HCT116 (cell line): ENCODE results near the gene TMTC2. TPM values are rescaled to one million over a fixed set of nuclear protein-coding genes. Genes with fewer than 3 reads are reported as not detected.

ENCODE experiments used
- ATAC-seq: fragments of 200-7000 bp; cut with Tn5 transposase; 2 replicates; pipeline ENCODE4 v1.9.1; 2020; ENCODE audit warnings: mild to moderate bottlenecking, moderate library complexity
- BruUV-seq: library from RNA; stranded (reverse); fragments of 400-500 nt; replicated peaks from 2 replicates; lab custom pipeline; 2021; lab: Mats Ljungman, UMichigan
- CTCF ChIA-PET: fragments of 300-600 bp; sonication (Branson Sonifier 250); formaldehyde crosslinking; loops from one replicate; lab custom pipeline; 2021; ENCODE audit warnings: antibody characterized with exemption; lab: Charles Lee
- POLR2A ChIA-PET: fragments of 300-600, 350-600 bp; sonication (Branson Sonifier 250); formaldehyde crosslinking; loops from one replicate; lab custom pipeline; 2021; ENCODE audit warnings: antibody characterized with exemption; lab: Charles Lee
- RAD21 ChIA-PET, 2 experiments: fragments of 300-600 bp; sonication (Branson Sonifier 250); formaldehyde crosslinking; loops; one replicate each; lab custom pipeline; 2023; ENCODE audit warnings: low total read pairs in 2 of 2; ENCODE audit not compliant: uncharacterized antibody in 2 of 2, unreplicated experiment in 2 of 2, low non-redundant PET in 1 of 2; lab: Charles Lee
- DNase-seq: peaks from one replicate; pipeline ENCODE4 v3.0.0-alpha.2; 2010; ENCODE audit warnings: low read depth, low spot score
- H2AFZ ChIP-seq: fragments of 200-600 bp; shearing (Covaris generic), sonication (generic); 2 replicates; pipeline ENCODE4 v1.6.1; 2017; ENCODE audit warnings: low read depth, mixed run types, mixed read lengths, antibody characterized with exemption, low read length; ENCODE audit not compliant: poor library complexity, severe bottlenecking
- H3K27ac ChIP-seq: 2 replicates; pipeline ENCODE4 v1.5.1; 2012; ENCODE audit warnings: low read depth, low read length
- H3K27me3 ChIP-seq: fragments of 200-600 bp; sonication (generic); 2 replicates; pipeline ENCODE4 v1.6.1; 2016; ENCODE audit warnings: mixed run types, low read length, mixed read lengths; ENCODE audit not compliant: insufficient read depth
- H3K36me3 ChIP-seq, 2 experiments: fragments of 200-500 bp in 1 of 2; fragments of 200-600 bp in 1 of 2; sonication (Bioruptor generic) in 1 of 2; sonication (generic) in 1 of 2; 2 replicates each; pipeline versions ENCODE4 v1.5.1 to v1.6.1; 2014 to 2016; ENCODE audit warnings: low read length in 2 of 2, inconsistent platforms in 1 of 2, mixed read lengths in 1 of 2, mixed run types in 1 of 2; ENCODE audit not compliant: insufficient read depth in 2 of 2, control insufficient read depth in 1 of 2
- H3K4me1 ChIP-seq, 2 experiments: fragments of 200-600 bp in 1 of 2; sonication (generic) in 1 of 2; 2 replicates each; pipeline versions ENCODE4 v1.5.1 to v1.6.1; 2012 to 2017; ENCODE audit warnings: low read length in 2 of 2, inconsistent platforms in 1 of 2, mild to moderate bottlenecking in 1 of 2, mixed read lengths in 1 of 2, mixed run types in 1 of 2, moderate library complexity in 1 of 2; ENCODE audit not compliant: insufficient read depth in 2 of 2, control insufficient read depth in 1 of 2
- H3K4me2 ChIP-seq: fragments of 200-600 bp; sonication (generic); 2 replicates; pipeline ENCODE4 v1.6.1; 2017; ENCODE audit warnings: mixed run types, low read length, mixed read lengths
- H3K4me3 ChIP-seq, 2 experiments: fragments of 200-600 bp in 1 of 2; sonication (generic) in 1 of 2; replicated peaks in 1 of 2; 2 replicates each; pipeline ENCODE4 v1.5.1; 2011 to 2016; ENCODE audit warnings: low read length in 2 of 2, control low read depth in 1 of 2, low read depth in 1 of 2, mild to moderate bottlenecking in 1 of 2, mixed read lengths in 1 of 2, mixed run types in 1 of 2
- H3K79me2 ChIP-seq: fragments of 200-600 bp; sonication (generic); 2 replicates; pipeline ENCODE4 v1.6.1; 2017; ENCODE audit warnings: mild to moderate bottlenecking, mixed run types, low read length, moderate library complexity, mixed read lengths; ENCODE audit not compliant: insufficient read depth
- H3K9ac ChIP-seq: fragments of 200-600 bp; sonication (generic); 2 replicates; pipeline ENCODE4 v1.6.1; 2016; ENCODE audit warnings: low read length, mixed read lengths
- H3K9me2 ChIP-seq: fragments of 200-600 bp; sonication (generic), shearing (Covaris generic); 2 replicates; pipeline ENCODE4 v1.6.1; 2017; ENCODE audit warnings: mixed run types, mild to moderate bottlenecking, moderate library complexity; ENCODE audit not compliant: insufficient read depth
- H3K9me3 ChIP-seq, 2 experiments: fragments of 200-500 bp in 1 of 2; fragments of 200-600 bp in 1 of 2; sonication (Bioruptor generic) in 1 of 2; sonication (generic) in 1 of 2; 2 replicates each; pipeline ENCODE4 v1.6.1; 2014 to 2017; ENCODE audit warnings: low read length in 2 of 2, mixed read lengths in 2 of 2, inconsistent platforms in 1 of 2, low read depth in 1 of 2, mild to moderate bottlenecking in 1 of 2, mixed run types in 1 of 2, moderate library complexity in 1 of 2; ENCODE audit not compliant: control insufficient read depth in 1 of 2, insufficient read depth in 1 of 2
- H4K20me1 ChIP-seq: fragments of 200-600 bp; sonication (generic), shearing (Covaris generic); 2 replicates; pipeline ENCODE4 v1.6.1; 2017; ENCODE audit warnings: mixed run types, mild to moderate bottlenecking, moderate library complexity; ENCODE audit not compliant: insufficient read depth
- ATF3 ChIP-seq: IDR thresholded peaks from 2 replicates; pipeline ENCODE4 v1.6.1; 2012
- CBX3 ChIP-seq: IDR thresholded peaks from 2 replicates; pipeline ENCODE4 v1.6.1; 2012; ENCODE audit warnings: low read depth
- CEBPB ChIP-seq: IDR thresholded peaks from 2 replicates; pipeline ENCODE4 v1.6.1; 2012; ENCODE audit warnings: low read depth
- CTCF ChIP-seq, 3 experiments: fragments of 200-600 bp in 1 of 3; sonication (generic) in 1 of 3; IDR thresholded peaks in 2 of 3; conservative IDR thresholded peaks in 1 of 3; 2 replicates each; pipeline ENCODE4 v1.5.1; 2012 to 2017; ENCODE audit warnings: low read depth in 2 of 3, low read length in 2 of 3, antibody characterized with exemption in 1 of 3, borderline replicate concordance in 1 of 3, control low read depth in 1 of 3, mild to moderate bottlenecking in 1 of 3, mixed read lengths in 1 of 3, mixed run types in 1 of 3, moderate library complexity in 1 of 3; ENCODE audit not compliant: insufficient read depth in 1 of 3
- EGR1 ChIP-seq: IDR thresholded peaks from 2 replicates; pipeline ENCODE4 v1.6.1; 2012; ENCODE audit warnings: low read depth
- ELF1 ChIP-seq: IDR thresholded peaks from 2 replicates; pipeline ENCODE4 v1.6.1; 2012; ENCODE audit warnings: low read depth, borderline replicate concordance
- EZH2 ChIP-seq: fragments of 200-600 bp; sonication (generic); IDR thresholded peaks from 2 replicates; pipeline ENCODE4 v1.6.1; 2017; ENCODE audit warnings: antibody characterized with exemption, mixed run types
- FOSL1 ChIP-seq: IDR thresholded peaks from 2 replicates; pipeline ENCODE4 v1.6.1; 2012; ENCODE audit warnings: low read depth
- JUND ChIP-seq: IDR thresholded peaks from 2 replicates; pipeline ENCODE4 v1.6.1; 2012
- MAX ChIP-seq: IDR thresholded peaks from 2 replicates; pipeline ENCODE4 v1.6.1; 2012
- POLR2A ChIP-seq: IDR thresholded peaks from 2 replicates; pipeline ENCODE4 v1.7.0; 2011; ENCODE audit warnings: borderline replicate concordance; ENCODE audit not compliant: insufficient read depth, insufficient read length; ENCODE audit errors: extremely low read depth
- POLR2AphosphoS5 ChIP-seq: IDR thresholded peaks from 2 replicates; pipeline ENCODE4 v1.6.1; 2011; ENCODE audit warnings: mild to moderate bottlenecking, low read depth, low read length, moderate library complexity
- RAD21 ChIP-seq: IDR thresholded peaks from 2 replicates; pipeline ENCODE4 v1.6.1; 2012; ENCODE audit warnings: low read depth, mild to moderate bottlenecking
- REST ChIP-seq: IDR thresholded peaks from 2 replicates; pipeline ENCODE4 v1.6.1; 2012; ENCODE audit warnings: low read depth
- SIN3A ChIP-seq: IDR thresholded peaks from 2 replicates; pipeline ENCODE4 v1.6.1; 2012; ENCODE audit warnings: low read depth
- SP1 ChIP-seq: IDR thresholded peaks from 2 replicates; pipeline ENCODE4 v1.6.1; 2012; ENCODE audit warnings: low read depth
- SRF ChIP-seq: IDR thresholded peaks from 2 replicates; pipeline ENCODE4 v1.6.1; 2012; ENCODE audit warnings: low read depth
- TCF7L2 ChIP-seq: IDR thresholded peaks from 2 replicates; pipeline ENCODE4 v1.7.0; 2011; ENCODE audit warnings: borderline replicate concordance, inconsistent platforms; ENCODE audit not compliant: insufficient read depth, insufficient read length; ENCODE audit errors: extremely low read depth
- YY1 ChIP-seq: IDR thresholded peaks from 2 replicates; pipeline ENCODE4 v1.6.1; 2011; ENCODE audit warnings: low read length, low read depth, moderate library complexity, mild to moderate bottlenecking; ENCODE audit not compliant: insufficient replicate concordance; ENCODE audit errors: extremely low read depth
- ZFX ChIP-seq: fragments of 450-650 bp; IDR thresholded peaks from 2 replicates; pipeline ENCODE4 v1.6.1; 2017
- ZNF274 ChIP-seq: fragments of 200-500 bp; sonication (Bioruptor generic); IDR thresholded peaks from 2 replicates; pipeline ENCODE4 v1.6.1; 2014; ENCODE audit warnings: mild to moderate bottlenecking, low read depth, low read length, inconsistent platforms
- intact Hi-C: fragments of 100-400 bp; cut with micrococcal nuclease; formaldehyde crosslinking; loops from 2 replicates; pipeline ENCODE4 v1.10.0; 2022
- total RNA-seq: library from RNA; stranded (reverse); gene quantifications from one replicate; pipeline ENCODE4 v1.2.1, GENCODE V29; 2021; ENCODE audit not compliant: unreplicated experiment

The TMTC2 gene
- total RNA-seq, 1 experiment from 2014 or later = 11.5 TPM

- no peak overlapping the region for H3K27ac ChIP-seq
- POLR2A ChIA-PET = no interaction called here
- RAD21 ChIA-PET = no interaction called here
- H3K27me3 ChIP-seq = no peaks in the 10 kb centered on the region
- intact Hi-C loops = no loop called here
- peak overlapping the region; percentile 77 for H2AFZ ChIP-seq
- H3K4me3 ChIP-seq = peak overlapping the region in 1 of 2 experiments; percentile 35; a peak in 2 of 4 replicates
- peak; percentile 79 for DNase-seq
- no TSS peak for BruUV-seq
- ATAC-seq = peak; percentile 88
- H4K20me1 ChIP-seq = no peaks in the 10 kb centered on the region
- H3K9me2 ChIP-seq = no peaks in the 10 kb centered on the region
- CTCF ChIA-PET = interaction anchor here (1.3 kb wide), 1 partner anchor 330 kb away, joined by 3 read pairs; no protein-coding TSS in a partner anchor
- no peaks in the 10 kb centered on the region for H3K36me3 ChIP-seq
- peak overlapping the region; percentile 66 for H3K4me2 ChIP-seq
- no peak overlapping the region for H3K9ac ChIP-seq
- H3K4me1 ChIP-seq = peaks cover 12 to 25% of the 10 kb centered on the region in 2 experiments
- no peaks in the 10 kb centered on the region for H3K9me3 ChIP-seq
- H3K79me2 ChIP-seq = no peaks in the 10 kb centered on the region
- TF ChIP-seq ELF1 = no peak
- TF ChIP-seq SRF = 0 out of 2 replicates have a peak, but pooled peaks have one; percentile 33
- TF ChIP-seq POLR2A = no peak
- peak; percentile 49; the same call in 1 of the 2 replicates for TF ChIP-seq CBX3
- TF ChIP-seq SIN3A = no peak
- TF ChIP-seq ATF3 = no peak
- TF ChIP-seq REST = no peak
- no peak for TF ChIP-seq EGR1
- peak; percentile 70 for TF ChIP-seq JUND
- TF ChIP-seq TCF7L2 = peak; percentile 76
- peak; percentile 77 for TF ChIP-seq CEBPB
- peak; percentile 60 for TF ChIP-seq SP1
- no peak for TF ChIP-seq YY1
- no peak for TF ChIP-seq MAX
- no peak for TF ChIP-seq EZH2
- 0 out of 2 replicates have a peak, but pooled peaks have one; percentile 14 for TF ChIP-seq RAD21
- TF ChIP-seq POLR2AphosphoS5 = no peak; the same call in 1 of the 2 replicates
- TF ChIP-seq FOSL1 = peak; percentile 75
- TF ChIP-seq CTCF (IDR thresholded peaks at IDR 0.05 in 2 of 3, conservative IDR thresholded peaks at IDR 0.05 in 1 of 3; ENCODE audit: borderline replicate concordance in 1 of 3, insufficient read depth in 1 of 3, low read depth in 2 of 3, low read length in 2 of 3) = no peak
- TF ChIP-seq ZNF274 = no peak
- TF ChIP-seq ZFX = no peak
Observed at GRCh38 chr12:83016218-83016835, 329.6 kb downstream of the TMTC2 start.
